NCI-H748 (cell line): ENCODE data around the gene AIRE.
"Not testable (repeated sequence)": the region's sequence is repeated elsewhere in the genome, so short reads cannot be mapped to it uniquely, and the experiment has no call there.

Experiments
- DNase-seq: peaks from one replicate; lab custom pipeline; 2025; ENCODE audit not compliant: unreplicated experiment; lab: John Stamatoyannopoulos, UW

Gene AIRE

DNA sequence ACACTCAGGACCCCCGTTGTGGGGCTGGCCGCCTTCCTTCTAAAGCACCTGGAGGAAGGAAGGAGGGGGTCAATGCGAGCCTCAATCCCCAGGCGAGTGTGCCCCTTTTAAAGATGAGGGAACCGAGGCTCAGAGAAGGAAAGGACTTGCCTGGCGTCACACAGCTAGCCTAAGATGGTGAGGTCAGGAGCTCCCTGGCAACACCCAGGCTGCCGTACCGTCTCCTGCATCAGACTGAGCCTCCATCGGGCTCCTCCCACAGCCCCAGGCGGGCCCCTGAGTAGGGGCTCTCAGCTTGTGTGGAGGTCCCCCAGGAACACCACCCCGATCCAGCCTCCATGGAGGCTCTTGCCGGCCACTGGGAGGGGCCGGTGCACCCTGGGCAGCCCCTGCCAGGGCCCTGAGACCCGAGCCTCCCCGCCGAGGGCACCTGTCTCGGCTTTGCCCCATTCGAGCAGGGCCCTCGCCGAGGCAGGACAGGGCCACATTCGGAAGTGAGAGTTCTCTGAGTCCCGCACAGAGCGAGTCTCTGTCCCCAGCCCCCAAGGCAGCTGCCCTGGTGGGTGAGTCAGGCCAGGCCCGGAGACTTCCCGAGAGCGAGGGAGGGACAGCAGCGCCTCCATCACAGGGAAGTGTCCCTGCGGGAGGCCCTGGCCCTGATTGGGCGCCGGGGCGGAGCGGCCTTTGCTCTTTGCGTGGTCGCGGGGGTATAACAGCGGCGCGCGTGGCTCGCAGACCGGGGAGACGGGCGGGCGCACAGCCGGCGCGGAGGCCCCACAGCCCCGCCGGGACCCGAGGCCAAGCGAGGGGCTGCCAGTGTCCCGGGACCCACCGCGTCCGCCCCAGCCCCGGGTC lies at the start of gene AIRE:
Gene AIRE (plus strand): TSS at position 739 of the 855 bp plus-strand sequence. CDS start 131 bp downstream, outside the sequence.
- DNase-seq = no peak

DNA sequence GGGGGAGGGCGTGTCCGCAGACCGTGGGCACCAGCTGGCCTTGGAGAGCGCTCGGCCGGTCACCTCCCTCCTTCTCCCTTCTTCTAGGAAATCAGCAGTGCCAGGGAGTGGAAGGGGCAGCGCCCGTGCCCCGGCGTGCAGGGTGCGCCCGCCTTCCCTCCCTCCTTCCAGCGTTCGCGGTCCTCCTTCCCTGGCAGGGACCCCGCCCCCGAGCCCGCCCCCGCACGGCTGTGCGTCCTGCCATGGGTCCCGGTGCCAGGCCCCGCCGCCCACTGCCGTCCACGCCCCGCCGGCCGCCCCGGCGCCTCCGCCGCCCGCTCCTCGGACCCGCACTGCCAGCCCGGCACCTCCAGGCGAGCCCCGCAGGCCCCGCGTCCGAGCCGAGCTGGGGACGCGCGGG lies 45.3 kb upstream of the AIRE start:
- not testable (repeated sequence) for DNase-seq

DNA sequence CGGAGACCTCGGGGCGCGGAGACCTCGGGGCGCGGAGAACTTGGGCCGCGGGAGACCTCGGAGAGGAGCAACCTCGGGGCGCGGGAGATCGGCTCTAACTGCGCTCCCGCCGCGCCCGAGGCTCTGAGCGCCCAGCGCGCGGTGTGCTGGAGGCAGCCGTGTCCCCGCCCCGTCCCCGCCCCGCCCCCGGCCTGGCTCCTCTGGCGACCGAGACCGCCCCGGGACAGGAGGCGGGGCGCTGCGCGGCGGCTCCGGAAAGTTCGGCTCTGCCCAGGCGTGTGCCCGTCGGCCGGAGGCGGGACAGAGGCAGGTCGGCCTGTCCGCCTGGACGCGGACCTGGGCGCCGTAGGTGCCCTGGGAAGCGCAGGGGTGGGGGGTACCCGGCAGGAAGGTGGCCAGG lies 44.8 kb upstream of the AIRE start, which contains the start of gene ICOSLG:
Gene ICOSLG (minus strand): TSS at position 102 of the 400 bp plus-strand sequence. CDS start 126 bp downstream, outside the sequence.
- not testable (repeated sequence) for DNase-seq

DNA sequence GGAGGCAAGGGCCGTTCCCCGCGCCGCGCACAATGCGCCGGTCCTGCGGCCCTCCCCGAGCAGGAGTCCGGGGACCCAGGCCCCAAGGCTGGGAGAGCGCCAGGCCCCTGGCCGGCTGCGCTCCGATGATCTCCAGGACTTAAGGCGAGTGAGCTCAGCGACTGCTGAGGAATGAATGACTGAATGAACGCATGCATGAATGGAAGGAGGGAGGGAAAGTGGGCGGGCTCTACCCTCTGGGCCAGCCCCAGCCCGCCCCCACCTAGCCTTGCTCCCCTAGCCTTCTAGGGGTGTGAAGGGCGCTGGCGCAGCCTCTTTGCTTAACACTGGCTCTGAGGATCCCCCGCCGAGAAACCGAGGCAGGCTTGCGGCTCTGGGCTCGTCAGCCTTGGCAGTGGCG lies 44.4 kb upstream of the AIRE start:
- not testable (repeated sequence) for DNase-seq

DNA sequence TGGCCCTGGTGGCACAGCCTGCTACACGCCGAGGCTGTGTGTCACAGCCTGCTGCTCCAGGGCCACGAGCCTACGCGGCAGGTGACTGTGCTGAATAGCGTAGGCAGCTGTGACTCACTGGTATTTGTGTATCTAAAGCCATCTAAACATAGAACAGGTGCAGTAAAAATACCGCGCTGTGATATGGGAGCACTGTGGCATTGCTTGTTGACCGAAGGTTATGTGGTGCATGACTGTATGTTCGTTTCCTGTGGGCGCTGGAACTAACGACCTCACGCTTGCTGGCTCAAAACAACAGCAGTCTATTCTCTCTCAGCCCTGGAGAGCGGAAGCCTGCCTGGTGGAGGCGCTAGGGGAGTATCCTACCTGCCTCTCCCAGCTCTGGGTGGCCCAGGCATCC lies 41.7 kb upstream of the AIRE start:
- DNase-seq = not testable (repeated sequence)

DNA sequence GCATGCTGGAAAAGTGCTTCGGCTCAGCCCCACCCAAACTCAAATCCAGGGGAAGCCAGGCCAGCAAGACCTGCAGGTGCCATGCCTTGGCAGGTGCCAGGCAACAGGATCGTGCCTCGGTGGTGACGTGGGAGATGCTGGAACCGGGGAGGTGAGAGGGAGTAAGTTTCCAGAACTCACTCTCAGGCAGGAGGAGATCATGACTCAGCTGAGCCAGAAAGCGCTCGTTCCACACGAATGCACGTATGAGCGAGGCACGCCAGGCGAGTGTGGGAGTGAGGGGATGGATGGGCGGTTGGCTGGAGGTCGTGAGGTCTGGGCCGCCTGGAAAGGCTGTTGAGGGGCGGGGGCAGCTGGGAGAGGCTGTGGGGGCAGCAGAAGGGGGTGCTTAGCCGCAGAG lies 37.8 kb upstream of the AIRE start:
- DNase-seq = not testable (repeated sequence)

DNA sequence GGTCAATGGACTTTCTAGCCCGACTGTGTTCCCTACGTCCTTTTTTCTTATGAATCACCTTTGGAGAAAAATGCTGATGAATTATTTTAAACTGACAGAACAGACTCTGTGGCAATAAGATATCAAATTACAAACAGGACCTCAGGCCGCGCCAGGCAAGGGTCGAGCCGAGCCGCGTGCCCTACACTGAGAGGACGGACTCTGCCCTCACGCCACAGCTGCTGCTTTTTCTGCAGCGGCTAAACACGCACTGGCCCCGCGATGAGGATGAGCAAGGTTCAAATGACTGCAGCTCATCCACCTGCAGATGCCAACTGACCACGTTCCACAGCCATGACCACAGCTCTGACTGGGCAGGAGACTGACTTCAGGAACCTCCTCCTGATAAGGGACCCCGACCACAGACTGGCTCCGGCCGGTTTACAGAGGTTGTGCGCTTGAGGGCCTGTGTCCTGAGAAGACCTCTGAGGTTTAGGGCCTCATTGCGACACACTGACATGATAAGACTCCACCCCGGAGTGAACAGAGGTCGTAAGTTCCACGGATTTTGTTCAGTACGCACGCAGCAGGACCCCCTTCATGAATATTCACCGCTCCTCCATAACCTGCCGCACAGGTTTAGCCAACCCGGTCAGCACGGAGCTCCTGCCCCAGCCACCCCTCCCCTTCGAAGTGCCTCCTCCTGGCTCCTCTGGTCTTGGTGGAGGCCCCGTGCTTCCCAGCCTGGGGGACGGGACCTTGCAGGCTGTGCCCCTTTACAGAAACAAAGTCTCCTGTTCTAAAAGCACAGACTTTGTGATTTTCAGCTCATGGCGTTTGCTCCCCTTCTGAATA lies 36.3 kb upstream of the AIRE start:
- DNase-seq = not testable (repeated sequence)

DNA sequence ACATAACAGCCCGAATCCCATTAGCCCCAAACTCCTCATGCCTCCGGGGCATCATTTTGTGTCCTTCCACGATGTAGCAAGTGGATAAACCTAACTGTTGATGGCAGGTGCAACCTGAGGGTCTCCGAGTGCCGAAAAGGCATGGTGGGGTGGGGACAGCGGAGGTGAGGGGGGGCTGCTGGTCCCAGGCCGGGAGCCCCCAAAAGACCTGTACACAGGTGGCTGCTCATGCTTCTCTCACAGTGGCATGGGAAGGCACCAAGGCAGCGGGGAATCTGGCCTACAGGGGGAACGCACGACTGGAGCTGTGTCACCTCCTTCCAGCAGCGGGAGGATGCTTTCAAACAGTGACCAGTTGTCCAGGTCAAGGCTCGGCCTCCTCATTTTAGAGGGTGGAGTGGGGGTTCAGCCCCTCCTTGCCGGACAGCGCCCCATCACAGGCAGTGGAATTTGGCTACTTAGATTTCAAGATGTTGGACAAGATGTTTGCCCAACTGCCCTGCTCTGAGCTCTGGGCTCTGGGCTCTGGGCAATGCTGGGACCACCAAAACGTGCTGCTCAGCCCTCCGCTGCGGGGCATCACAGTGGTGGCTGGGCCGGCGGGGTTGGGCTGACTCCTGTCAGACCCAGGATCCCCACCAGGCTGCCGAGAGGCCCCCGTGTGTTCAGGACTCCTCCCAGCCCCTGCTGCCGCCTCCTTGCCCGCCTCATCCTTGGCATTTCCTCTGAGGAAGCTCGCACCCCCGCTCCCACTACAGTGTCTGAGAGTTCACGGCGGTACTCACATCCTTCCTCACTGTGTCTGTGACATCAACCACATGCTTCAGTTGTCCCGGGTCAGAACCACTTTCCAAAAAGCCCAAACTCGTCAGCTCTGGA lies 31.6 kb upstream of the AIRE start:
- DNase-seq = peak; percentile 9

DNA sequence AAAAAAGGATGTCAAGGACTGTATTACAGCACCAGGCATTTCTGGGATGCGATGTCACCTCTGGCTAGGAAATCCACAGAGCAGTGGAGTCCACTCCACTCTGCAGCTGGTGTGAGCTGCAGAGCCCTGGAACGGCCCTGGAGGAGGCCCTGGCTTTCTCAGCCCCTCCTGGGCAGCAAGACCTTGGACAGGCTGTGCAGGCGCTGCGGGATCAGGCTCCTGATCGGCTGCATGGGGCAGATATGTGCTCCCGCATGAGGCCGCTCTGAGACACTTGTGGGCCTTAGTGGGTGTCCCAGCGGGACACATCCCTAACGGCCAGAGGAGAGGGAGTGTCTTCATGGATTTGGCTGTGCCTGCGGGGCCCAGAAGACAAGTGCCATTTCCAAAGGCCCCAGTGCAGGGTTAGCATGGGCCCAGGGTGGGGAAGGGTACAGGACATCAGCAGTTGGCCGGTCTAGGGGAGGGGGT lies 30.1 kb upstream of the AIRE start:
- no peak for DNase-seq

DNA sequence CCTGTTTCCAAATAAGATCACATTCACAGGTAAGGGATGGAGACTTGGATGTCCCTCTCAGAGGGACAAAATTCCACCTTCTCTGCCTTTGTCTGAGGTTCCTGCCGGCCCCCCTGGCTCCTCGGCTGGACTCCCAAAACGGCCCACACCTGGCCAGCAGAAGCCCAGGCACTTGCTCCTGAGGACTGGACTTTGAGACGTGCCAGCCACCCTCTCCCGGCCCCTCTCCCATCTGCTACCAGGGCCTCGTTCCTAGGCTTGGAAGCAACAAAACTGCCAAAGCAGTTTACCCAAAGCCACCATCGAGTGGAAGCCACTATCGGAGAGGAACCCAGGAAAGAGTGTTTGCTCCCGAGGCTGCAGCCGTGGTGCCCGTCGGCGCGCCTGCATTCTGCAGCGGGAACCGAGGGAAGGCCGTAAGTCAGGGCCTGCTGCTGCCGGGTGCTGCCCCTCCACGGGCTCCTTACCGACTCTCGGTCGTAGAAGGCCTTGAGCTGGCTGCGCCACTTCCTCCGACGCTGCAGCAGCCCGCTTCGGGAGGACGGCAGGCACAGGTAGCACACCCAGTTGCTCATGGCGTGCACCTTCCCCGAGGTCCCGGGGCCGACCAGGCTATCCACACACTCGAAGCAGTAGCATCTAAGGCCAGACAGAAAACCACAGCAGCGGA lies 27.5 kb upstream of the AIRE start:
- DNase-seq = no peak

DNA sequence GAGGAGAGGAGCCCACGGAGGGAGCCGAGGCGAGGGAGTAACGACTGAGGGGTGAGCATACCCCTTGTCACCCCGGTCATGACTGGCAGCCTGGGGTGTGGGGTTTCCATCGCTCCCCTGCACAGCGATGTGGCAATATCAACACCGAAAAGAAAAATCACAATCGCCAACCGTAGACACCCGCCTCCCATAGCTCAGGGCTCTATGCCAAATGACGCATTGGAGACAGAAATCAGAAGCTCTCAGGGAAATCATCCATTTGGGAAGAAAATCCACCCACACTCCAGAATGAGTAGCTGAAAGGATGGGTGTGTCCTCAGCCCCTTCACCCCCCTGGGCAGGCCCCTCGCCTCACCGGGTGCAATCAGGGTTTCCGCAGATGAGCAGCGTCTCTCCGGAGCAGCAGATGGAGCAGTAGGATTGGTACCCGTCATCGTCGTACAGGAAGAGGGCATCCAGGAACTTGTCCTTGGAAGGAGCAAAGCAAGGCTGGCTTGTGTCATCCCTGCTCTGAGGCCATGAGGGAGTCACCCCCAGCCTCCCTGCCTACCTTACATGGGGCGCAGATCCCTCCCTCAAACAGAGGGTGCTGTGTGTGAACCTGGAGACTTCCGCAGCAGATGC lies 26.5 kb upstream of the AIRE start:
- no peak for DNase-seq

DNA sequence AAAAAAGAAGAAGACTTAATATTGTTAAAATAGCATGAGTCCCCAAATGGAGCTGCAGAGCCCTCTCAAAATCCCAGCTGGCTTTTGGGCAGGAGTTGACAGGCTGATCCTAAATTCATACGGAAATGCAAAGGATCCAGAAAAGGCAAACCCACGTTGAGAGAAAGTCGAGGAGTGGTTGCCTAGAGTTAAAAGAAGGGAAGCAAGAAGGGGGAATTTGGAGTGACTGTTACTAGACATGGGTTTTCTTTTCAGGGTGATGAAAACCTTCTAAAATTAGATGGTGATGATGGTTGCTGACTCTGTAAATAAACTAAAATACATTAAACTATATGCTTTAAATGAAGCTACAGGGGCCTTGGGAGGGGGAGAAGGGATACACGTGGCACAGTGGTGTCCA lies 25.6 kb upstream of the AIRE start:
- DNase-seq = no peak

DNA sequence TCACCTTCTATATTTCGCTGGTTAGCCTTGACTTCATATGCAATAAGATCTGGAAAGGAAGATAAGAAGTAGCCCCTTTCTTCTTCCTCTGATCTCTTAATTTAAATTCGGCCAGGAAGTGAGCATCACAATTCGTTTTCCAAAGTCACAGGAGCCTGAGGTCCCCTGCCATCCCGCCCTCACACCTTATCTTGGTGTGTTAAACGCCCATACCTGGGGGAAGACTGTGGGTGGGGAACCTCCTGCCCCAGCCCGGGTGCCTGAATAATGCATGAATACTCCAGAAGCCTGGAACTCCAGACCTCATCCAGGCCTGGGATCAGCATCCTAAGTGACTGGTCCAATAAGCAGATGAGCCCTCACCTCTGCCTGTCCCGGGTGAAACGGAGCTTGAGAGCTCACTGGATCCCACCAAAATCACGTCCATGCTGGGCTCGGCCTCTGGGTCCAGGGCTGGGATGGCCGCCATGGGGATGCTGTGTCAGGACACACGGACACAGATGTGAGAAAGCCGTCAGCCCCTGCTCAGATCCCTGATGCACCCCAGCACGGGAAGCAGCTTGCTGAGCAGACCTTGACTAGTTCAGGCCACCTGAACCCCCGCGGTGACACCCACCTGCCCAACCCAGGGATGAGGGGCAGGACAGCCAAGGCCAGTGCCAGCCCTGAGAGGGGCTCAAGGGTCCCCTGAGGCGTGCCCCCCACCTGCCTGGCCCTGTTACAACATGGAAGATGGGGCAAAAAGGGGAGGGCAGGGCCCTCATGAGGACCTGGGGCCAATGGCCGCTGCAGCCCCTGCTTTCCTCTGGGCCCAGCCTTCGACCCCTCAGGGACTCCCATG lies 24.7 kb upstream of the AIRE start:
- no peak for DNase-seq

DNA sequence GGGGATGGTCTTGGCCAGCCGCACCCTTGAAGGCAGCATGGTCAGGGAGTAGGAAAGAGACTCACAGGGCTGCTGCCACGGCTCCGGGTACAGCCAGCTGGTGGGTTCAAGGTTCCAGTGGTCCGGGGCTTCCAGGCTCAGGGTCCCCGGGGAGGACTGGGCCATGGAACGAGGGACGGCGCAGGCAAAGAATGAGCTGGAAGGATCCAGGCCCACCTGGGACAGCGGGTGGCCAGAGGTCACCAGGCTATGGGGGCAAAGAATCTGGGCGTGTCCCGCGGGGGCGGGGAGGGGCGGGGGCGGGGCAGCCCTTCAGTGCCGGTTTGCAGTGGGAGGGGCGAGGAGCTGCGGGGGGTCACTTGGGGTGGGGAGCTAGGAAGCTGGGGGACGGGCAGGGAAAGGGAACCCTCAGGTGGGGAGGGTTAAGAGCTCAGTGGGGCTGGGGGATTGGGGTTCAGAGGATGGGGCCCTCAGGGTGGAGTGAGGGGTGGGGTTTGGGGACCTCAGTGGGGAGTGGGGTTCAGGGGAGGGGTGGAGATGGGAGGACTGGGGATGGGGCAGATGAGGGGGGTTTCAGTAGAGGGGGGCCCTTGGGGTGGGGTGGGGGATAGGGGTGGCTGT lies 23.9 kb upstream of the AIRE start, which contains the start of gene DNMT3L:
Gene DNMT3L (minus strand): TSS at position 223 of the 621 bp plus-strand sequence. CDS start 638 bp downstream, outside the sequence.
- no peak for DNase-seq

DNA sequence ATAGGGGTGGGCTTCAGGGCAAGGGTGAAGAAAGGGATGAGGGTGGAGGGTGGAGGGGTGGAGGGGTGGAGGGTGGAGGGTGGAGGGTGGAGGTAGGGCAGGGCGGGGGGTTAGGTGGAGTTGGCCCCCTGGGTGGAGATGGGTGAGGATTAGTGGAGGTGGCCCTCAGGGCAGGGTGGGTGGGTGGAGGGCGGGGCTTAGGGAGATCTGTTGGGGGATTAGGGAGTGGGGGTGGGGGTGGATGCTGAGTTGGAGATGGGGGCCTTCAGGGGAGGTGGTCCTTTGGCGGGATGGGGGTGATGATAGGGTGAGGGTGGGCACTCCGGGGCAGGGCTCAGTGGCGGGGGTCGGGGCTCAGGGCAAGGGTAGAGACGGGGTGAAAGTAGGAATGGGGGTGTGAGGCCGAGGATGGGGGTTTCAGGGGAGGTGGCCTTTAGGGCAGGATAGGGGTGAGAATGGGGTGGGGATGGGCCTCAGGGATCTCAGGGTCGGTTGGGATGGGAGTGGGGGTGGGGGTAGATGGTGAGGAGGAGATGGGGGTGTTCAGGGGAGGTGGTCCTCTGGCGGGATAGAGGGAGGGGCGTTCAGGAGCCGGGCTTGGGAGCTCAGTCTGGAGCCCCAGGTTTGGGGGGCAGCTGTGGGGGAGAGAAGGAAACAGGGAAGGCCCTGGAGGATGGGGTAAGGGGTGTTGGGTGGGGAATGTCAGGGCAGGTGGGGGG lies 23.2 kb upstream of the AIRE start:
- no peak for DNase-seq

DNA sequence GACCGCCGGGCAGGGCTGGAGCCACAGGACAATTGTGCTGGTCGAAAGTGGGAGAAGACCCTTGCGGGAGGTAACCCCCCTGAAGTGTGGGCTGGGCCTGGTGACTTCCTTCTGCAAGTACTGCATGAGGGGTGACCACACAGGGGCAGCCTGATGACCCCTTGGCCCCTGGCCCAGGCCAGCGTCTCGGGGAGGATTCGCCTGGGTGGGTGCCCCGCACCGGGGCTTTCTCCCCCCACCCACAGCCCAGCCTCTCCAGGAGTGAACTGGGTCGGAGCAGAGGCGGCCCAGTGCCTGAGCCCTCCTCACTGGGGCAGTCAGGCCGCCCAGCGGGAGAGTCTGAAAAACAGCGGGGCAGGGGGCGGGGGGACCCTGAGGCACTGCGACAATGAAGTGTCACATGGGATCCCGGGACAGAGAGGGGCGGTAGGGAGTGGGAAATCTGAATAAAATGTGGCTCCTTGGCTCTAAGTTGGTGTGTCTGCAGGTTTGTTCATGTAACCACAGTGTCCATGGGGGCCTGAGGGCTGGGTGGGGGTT lies 22.4 kb upstream of the AIRE start:
- no peak for DNase-seq

DNA sequence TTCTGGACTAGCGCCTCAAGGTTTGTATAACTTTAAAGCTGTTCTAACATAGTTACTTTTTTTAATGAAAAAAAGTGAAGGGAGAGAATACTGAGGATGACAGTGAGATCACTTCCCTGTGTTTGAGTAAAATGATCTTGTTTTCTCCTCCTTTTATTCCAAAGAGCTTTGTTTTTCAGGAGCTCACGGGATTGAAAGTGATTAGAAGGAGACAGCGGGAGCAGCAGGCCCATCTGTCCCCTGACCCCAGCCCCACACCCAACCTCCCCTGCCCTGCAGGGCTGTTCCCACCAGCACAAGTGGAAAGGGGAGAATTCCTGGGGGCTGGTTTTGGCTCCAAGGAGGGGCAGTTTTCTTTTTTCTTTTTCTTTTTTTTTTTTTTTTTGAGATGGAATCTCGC lies 21.9 kb upstream of the AIRE start:
- no peak for DNase-seq
